ENCODE results near the gene PARP16.

PARP16 gene

DNA sequence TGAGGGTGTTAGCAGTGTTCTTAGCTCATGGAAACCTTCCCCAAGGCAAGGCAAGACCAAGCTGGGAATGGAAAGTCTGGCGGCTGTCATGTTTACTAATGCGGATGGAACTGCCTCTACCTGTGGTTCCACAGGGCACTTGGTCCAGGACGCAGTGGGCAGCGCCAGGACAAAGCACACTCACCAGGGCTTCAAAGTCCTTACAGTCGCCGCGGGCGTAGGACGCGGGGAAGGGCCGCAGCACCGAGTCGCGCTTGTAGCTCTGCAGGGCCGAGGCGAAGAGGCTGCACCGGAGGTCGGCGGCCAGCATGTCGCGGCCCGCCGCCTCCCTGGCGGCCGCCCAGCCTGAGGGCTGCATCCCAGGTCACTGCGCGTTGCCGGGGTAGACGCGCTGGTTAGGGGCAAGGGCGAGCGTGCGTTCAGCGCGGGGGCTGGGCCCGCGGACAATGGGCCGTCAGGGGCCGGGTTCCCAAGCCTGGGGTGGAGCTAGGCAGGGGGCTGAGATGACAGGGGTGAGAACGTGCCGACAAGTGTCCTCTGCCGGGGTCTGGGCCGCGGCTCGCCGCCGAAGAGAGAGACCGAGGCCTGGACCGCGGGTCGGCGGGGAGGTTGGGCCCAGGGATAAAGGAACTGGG lies 497 bp downstream of the PARP16 start (continued):
- TF ChIP-seq ZNF514 (tag by site-specific recombination; IDR thresholded peaks at IDR 0.05) (no peak), ZNF629 (tag by site-specific recombination; IDR thresholded peaks at IDR 0.05) (no peak), ZSCAN23 (tag by site-specific recombination; IDR thresholded peaks at IDR 0.05) (peak; percentile 73; the same call in 1 of the 2 replicates), HOXD13 (CRISPR knock-in tag; IDR thresholded peaks at IDR 0.05; ENCODE audit: borderline replicate concordance) (no peak), ZNF239 (tag by site-specific recombination; IDR thresholded peaks at IDR 0.05) (no peak), ZNF521 (tag by site-specific recombination; IDR thresholded peaks at IDR 0.05) (no peak), ZFP41 (tag by site-specific recombination; IDR thresholded peaks at IDR 0.05; ENCODE audit: borderline replicate concordance) (no peak), ZNF18 (tag by site-specific recombination; IDR thresholded peaks at IDR 0.05) (peak; percentile 38; the same call in 1 of the 2 replicates), ZNF155 (tag by site-specific recombination; IDR thresholded peaks at IDR 0.05) (no peak), ZNF596 (tag by site-specific recombination; IDR thresholded peaks at IDR 0.05) (no peak; the same call in 1 of the 2 replicates), WT1 (tag by site-specific recombination; IDR thresholded peaks at IDR 0.05) (no peak), ZNF423 (tag by site-specific recombination; IDR thresholded peaks at IDR 0.05) (no peak), ZBTB11 (tag by site-specific recombination; conservative IDR thresholded peaks at IDR 0.05; ENCODE audit: low read depth) (no peak), KLF10 (tag by site-specific recombination; IDR thresholded peaks at IDR 0.05) (no peak), ZNF843 (tag by site-specific recombination; IDR thresholded peaks at IDR 0.05) (peak; percentile 57; the same call in 1 of the 2 replicates), PBX3 (CRISPR knock-in tag; IDR thresholded peaks at IDR 0.05) (no peak), ZNF274 (IDR thresholded peaks at IDR 0.05; ENCODE audit: low read length) (no peak), ZNF274 (tag by site-specific recombination; IDR thresholded peaks at IDR 0.05; ENCODE audit: borderline replicate concordance) (no peak), ZNF350 (tag by site-specific recombination; IDR thresholded peaks at IDR 0.05) (no peak), EGR2 (tag by site-specific recombination; IDR thresholded peaks at IDR 0.05; ENCODE audit: low read depth) (peak; percentile 52), ZNF501 (tag by site-specific recombination; IDR thresholded peaks at IDR 0.05) (peak; percentile 95), ZNF280C (tag by site-specific recombination; IDR thresholded peaks at IDR 0.05) (no peak)
- TF ChIP-seq, protein P1, sequence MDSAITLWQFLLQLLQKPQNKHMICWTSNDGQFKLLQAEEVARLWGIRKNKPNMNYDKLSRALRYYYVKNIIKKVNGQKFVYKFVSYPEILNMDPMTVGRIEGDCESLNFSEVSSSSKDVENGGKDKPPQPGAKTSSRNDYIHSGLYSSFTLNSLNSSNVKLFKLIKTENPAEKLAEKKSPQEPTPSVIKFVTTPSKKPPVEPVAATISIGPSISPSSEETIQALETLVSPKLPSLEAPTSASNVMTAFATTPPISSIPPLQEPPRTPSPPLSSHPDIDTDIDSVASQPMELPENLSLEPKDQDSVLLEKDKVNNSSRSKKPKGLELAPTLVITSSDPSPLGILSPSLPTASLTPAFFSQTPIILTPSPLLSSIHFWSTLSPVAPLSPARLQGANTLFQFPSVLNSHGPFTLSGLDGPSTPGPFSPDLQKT (IDR thresholded peaks at IDR 0.05; ENCODE audit: borderline replicate concordance, low read depth, low read length): no peak
- TF ChIP-seq, protein P2, sequence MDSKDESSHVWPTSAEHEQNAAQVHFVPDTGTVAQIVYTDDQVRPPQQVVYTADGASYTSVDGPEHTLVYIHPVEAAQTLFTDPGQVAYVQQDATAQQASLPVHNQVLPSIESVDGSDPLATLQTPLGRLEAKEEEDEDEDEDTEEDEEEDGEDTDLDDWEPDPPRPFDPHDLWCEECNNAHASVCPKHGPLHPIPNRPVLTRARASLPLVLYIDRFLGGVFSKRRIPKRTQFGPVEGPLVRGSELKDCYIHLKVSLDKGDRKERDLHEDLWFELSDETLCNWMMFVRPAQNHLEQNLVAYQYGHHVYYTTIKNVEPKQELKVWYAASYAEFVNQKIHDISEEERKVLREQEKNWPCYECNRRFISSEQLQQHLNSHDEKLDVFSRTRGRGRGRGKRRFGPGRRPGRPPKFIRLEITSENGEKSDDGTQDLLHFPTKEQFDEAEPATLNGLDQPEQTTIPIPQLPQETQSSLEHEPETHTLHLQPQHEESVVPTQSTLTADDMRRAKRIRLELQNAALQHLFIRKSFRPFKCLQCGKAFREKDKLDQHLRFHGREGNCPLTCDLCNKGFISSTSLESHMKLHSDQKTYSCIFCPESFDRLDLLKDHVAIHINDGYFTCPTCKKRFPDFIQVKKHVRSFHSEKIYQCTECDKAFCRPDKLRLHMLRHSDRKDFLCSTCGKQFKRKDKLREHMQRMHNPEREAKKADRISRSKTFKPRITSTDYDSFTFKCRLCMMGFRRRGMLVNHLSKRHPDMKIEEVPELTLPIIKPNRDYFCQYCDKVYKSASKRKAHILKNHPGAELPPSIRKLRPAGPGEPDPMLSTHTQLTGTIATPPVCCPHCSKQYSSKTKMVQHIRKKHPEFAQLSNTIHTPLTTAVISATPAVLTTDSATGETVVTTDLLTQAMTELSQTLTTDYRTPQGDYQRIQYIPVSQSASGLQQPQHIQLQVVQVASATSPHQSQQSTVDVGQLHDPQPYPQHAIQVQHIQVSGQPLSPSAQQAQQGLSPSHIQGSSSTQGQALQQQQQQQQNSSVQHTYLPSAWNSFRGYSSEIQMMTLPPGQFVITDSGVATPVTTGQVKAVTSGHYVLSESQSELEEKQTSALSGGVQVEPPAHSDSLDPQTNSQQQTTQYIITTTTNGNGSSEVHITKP (tag by site-specific recombination; IDR thresholded peaks at IDR 0.05): 0 out of 2 replicates have a peak, but pooled peaks have one; percentile 1
- TF ChIP-seq, protein P3, sequence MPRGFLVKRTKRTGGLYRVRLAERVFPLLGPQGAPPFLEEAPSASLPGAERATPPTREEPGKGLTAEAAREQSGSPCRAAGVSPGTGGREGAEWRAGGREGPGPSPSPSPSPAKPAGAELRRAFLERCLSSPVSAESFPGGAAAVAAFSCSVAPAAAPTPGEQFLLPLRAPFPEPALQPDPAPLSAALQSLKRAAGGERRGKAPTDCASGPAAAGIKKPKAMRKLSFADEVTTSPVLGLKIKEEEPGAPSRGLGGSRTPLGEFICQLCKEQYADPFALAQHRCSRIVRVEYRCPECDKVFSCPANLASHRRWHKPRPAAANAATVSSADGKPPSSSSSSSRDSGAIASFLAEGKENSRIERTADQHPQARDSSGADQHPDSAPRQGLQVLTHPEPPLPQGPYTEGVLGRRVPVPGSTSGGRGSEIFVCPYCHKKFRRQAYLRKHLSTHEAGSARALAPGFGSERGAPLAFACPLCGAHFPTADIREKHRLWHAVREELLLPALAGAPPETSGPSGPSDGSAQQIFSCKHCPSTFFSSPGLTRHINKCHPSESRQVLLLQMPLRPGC (tag by site-specific recombination; IDR thresholded peaks at IDR 0.05): no peak
